ENCODE measurements around the gene SLC16A10.

DNA sequence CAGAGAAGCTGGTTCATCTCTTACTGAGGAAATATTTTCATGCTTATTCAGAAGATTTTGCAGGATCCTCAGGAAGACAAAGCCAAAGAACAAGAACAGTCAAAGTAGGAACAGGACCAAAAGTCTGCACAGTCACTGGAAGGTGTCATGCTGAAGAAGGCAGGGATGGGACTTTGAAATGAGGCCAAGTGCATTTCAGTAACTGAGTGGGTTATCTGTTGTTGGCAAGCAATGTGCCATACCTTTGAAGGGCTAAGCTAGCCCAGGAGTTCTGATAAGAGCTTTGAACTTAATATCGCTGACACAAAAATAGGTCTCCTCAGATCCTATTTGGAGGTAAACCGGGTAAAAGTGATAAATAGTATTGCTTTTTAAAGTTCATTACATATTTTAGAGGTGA, 31.5 kb downstream of the SLC16A10 start:
- TF ChIP-seq EZH2 (IDR thresholded peaks at IDR 0.05; ENCODE audit: low read length) (no peak), CTCF (optimal IDR thresholded peaks at IDR 0.05 in 1 of 3, IDR thresholded peaks at IDR 0.05 in 1 of 3, conservative IDR thresholded peaks at IDR 0.05 in 1 of 3; ENCODE audit: extremely low read depth in 1 of 3, insufficient read depth in 2 of 3, low read length in 3 of 3) (no peak)
